Liver (tissue), 3 donors: ENCODE data around the gene GNG4.

Experiments
- EGR1 ChIP-seq, 2 donors: IDR thresholded peaks; 2 replicates each; pipeline ENCODE4 v1.6.1; 2016 to 2018; ENCODE audit warnings: antibody characterized with exemption in 2 of 2, low read depth in 2 of 2
- FOXA1 ChIP-seq: IDR thresholded peaks from 2 replicates; pipeline ENCODE4 v1.6.1; 2016; ENCODE audit warnings: antibody characterized with exemption
- FOXA2 ChIP-seq: IDR thresholded peaks from 2 replicates; pipeline ENCODE4 v1.6.1; 2016; ENCODE audit warnings: antibody characterized with exemption
- GABPA ChIP-seq, 2 donors: IDR thresholded peaks in 1 of 2; conservative IDR thresholded peaks in 1 of 2; 2 replicates each; pipeline ENCODE4 v1.6.1; 2016; ENCODE audit warnings: antibody characterized with exemption in 2 of 2, mild to moderate bottlenecking in 1 of 2, moderate library complexity in 1 of 2
- RAD21 ChIP-seq, 2 donors: IDR thresholded peaks; 2 replicates each; pipeline ENCODE4 v1.6.1; 2016; ENCODE audit warnings: antibody characterized with exemption in 2 of 2, mild to moderate bottlenecking in 2 of 2
- SP1 ChIP-seq: IDR thresholded peaks from 2 replicates; pipeline ENCODE4 v1.6.1; 2018; ENCODE audit warnings: antibody characterized with exemption, mild to moderate bottlenecking
- TAF1 ChIP-seq: conservative IDR thresholded peaks from 2 replicates; pipeline ENCODE4 v1.6.1; 2016; ENCODE audit warnings: antibody characterized with exemption, mild to moderate bottlenecking
- YY1 ChIP-seq: IDR thresholded peaks from 2 replicates; pipeline ENCODE4 v1.6.1; 2016; ENCODE audit warnings: antibody characterized with exemption, mild to moderate bottlenecking
- TF ChIP-seq, protein P1 (sequence below): fragments of 150-350 bp; IDR thresholded peaks from 2 replicates; pipeline ENCODE4 v1.5.1; 2017; ENCODE audit warnings: improper control_type of control experiment, low read depth, low read length; ENCODE audit not compliant: missing input control
- TF ChIP-seq, protein P2 (sequence below): IDR thresholded peaks from 2 replicates; pipeline ENCODE4 v1.6.1; 2016; ENCODE audit warnings: antibody characterized with exemption
- TF ChIP-seq, protein P3 (sequence below): IDR thresholded peaks from 2 replicates; pipeline ENCODE4 v1.6.1; 2016; ENCODE audit warnings: antibody characterized with exemption
- donor health status: healthy.
- donor health status: healthy.

DNA sequence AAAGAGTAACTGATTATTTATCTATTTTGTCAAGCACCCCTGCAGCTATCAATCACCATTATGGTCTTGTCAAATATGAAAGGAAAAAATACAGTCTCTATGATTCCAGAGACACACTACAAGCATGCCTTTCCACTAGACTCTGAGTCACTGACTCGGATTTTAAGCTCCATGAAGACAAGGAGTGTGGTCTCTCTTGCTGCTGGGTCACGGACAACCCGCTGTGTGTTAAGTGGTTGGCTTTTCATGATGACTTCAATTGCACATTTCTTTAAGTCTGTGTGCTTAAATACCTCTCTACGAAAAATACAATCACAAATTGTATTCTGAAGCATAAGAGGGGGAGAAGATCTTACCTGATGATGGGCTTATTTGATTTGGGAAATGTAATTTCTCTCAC, 14.0 kb upstream of the GNG4 start:
- TF ChIP-seq, protein P1, sequence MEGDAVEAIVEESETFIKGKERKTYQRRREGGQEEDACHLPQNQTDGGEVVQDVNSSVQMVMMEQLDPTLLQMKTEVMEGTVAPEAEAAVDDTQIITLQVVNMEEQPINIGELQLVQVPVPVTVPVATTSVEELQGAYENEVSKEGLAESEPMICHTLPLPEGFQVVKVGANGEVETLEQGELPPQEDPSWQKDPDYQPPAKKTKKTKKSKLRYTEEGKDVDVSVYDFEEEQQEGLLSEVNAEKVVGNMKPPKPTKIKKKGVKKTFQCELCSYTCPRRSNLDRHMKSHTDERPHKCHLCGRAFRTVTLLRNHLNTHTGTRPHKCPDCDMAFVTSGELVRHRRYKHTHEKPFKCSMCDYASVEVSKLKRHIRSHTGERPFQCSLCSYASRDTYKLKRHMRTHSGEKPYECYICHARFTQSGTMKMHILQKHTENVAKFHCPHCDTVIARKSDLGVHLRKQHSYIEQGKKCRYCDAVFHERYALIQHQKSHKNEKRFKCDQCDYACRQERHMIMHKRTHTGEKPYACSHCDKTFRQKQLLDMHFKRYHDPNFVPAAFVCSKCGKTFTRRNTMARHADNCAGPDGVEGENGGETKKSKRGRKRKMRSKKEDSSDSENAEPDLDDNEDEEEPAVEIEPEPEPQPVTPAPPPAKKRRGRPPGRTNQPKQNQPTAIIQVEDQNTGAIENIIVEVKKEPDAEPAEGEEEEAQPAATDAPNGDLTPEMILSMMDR = no peak
- TF ChIP-seq YY1 (no peak), FOXA1 (no peak), EGR1 (IDR thresholded peaks at IDR 0.05; ENCODE audit: low read depth in 2 of 2) (no peak), TAF1 (no peak), SP1 (no peak), GABPA (IDR thresholded peaks at IDR 0.05 in 1 of 2, conservative IDR thresholded peaks at IDR 0.05 in 1 of 2) (no peak), RAD21 (IDR thresholded peaks at IDR 0.05) (no peak), FOXA2 (no peak)
- TF ChIP-seq, protein P2, sequence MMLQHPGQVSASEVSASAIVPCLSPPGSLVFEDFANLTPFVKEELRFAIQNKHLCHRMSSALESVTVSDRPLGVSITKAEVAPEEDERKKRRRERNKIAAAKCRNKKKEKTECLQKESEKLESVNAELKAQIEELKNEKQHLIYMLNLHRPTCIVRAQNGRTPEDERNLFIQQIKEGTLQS = no peak
- TF ChIP-seq, protein P3, sequence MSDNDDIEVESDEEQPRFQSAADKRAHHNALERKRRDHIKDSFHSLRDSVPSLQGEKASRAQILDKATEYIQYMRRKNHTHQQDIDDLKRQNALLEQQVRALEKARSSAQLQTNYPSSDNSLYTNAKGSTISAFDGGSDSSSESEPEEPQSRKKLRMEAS = no peak
